PC-9 (cell line): ENCODE data around the gene RAP1B. TPM values are rescaled to one million over a fixed set of nuclear protein-coding genes. Genes with fewer than 3 reads are reported as not detected.
A peak's percentile ranks its signal among the peaks of the same experiment; 100 is the strongest.
"Not testable (repeated sequence)": the region's sequence is repeated elsewhere in the genome, so short reads cannot be mapped to it uniquely, and the experiment has no call there.

Experiments used
- BruUV-seq: library from RNA; stranded (reverse); fragments of 400-500 nt; replicated peaks from 2 replicates; lab custom pipeline; 2021; lab: Mats Ljungman, UMichigan
- CTCF ChIA-PET: fragments of 300-600 bp; sonication (Branson Sonifier 250); formaldehyde crosslinking; loops from one replicate; lab custom pipeline; 2022; ENCODE audit warnings: antibody characterized with exemption; lab: Charles Lee
- POLR2A ChIA-PET: fragments of 300-600 bp; sonication (Branson Sonifier 250); formaldehyde crosslinking; loops from one replicate; lab custom pipeline; 2022; ENCODE audit warnings: antibody characterized with exemption; ENCODE audit not compliant: unreplicated experiment; lab: Charles Lee
- DNase-seq, 2 experiments: peaks; one replicate each; pipeline versions ENCODE4 v3.0.0 to v3.0.0-alpha.2; 2015 to 2022; ENCODE audit warnings: mixed read lengths in 1 of 2
- H2AFZ ChIP-seq: fragments of 200-600 bp; sonication (generic); 2 replicates; pipeline ENCODE4 v1.8.1; 2017; ENCODE audit warnings: antibody characterized with exemption
- H3F3A ChIP-seq: fragments of 200-600 bp; sonication (generic); 2 replicates; pipeline ENCODE4 v1.8.1; 2017; ENCODE audit warnings: antibody characterized with exemption, mild to moderate bottlenecking, low read depth; ENCODE audit not compliant: insufficient read depth
- H3K27ac ChIP-seq: fragments of 200-600 bp; sonication (generic); 2 replicates; pipeline ENCODE4 v1.6.1; 2016; ENCODE audit warnings: mixed run types
- H3K27me3 ChIP-seq: fragments of 200-600 bp; sonication (generic); 2 replicates; pipeline ENCODE4 v1.6.1; 2016; ENCODE audit warnings: low read depth, mixed run types; ENCODE audit not compliant: insufficient read depth
- H3K36me3 ChIP-seq: fragments of 200-600 bp; sonication (generic); 2 replicates; pipeline ENCODE4 v1.6.1; 2016; ENCODE audit warnings: low read depth, mixed run types
- H3K4me1 ChIP-seq: fragments of 200-600 bp; sonication (generic); replicated peaks from 2 replicates; pipeline ENCODE4 v1.6.1; 2016; ENCODE audit warnings: mixed run types; ENCODE audit not compliant: insufficient read depth
- H3K4me2 ChIP-seq: fragments of 200-600 bp; sonication (generic); 2 replicates; pipeline ENCODE4 v1.6.1; 2017; ENCODE audit warnings: mixed run types
- H3K4me3 ChIP-seq: fragments of 200-600 bp; sonication (generic); 2 replicates; pipeline ENCODE4 v1.6.1; 2016; ENCODE audit warnings: mixed run types
- H3K79me2 ChIP-seq: fragments of 200-600 bp; sonication (generic); 2 replicates; pipeline ENCODE4 v1.6.1; 2017; ENCODE audit warnings: low read depth, mixed run types
- H3K9me2 ChIP-seq: fragments of 200-600 bp; sonication (generic); 2 replicates; pipeline ENCODE4 v1.8.1; 2017; ENCODE audit warnings: mild to moderate bottlenecking; ENCODE audit not compliant: insufficient read depth
- H3K9me3 ChIP-seq: fragments of 200-600 bp; sonication (generic); 2 replicates; pipeline ENCODE4 v1.8.1; 2016; ENCODE audit warnings: low read depth; ENCODE audit not compliant: insufficient read depth
- H4K20me1 ChIP-seq: fragments of 200-600 bp; sonication (generic); 2 replicates; pipeline ENCODE4 v1.8.1; 2017; ENCODE audit not compliant: insufficient read depth
- CTCF ChIP-seq: fragments of 200-600 bp; sonication (generic); conservative IDR thresholded peaks from 2 replicates; pipeline ENCODE4 v1.6.1; 2017; ENCODE audit warnings: mixed run types, antibody characterized with exemption, mild to moderate bottlenecking, moderate library complexity
- EZH2 ChIP-seq: fragments of 200-600 bp; sonication (generic); IDR thresholded peaks from 2 replicates; pipeline ENCODE4 v1.8.0; 2017; ENCODE audit warnings: antibody characterized with exemption, low read depth
- intact Hi-C: fragments of 100-400 bp; cut with micrococcal nuclease; formaldehyde crosslinking; loops from one replicate; pipeline ENCODE4 v1.10.0; 2022; ENCODE audit not compliant: unreplicated experiment
- total RNA-seq: library from RNA; stranded (reverse); gene quantifications from 2 replicates; pipeline ENCODE4 v1.2.3, GENCODE V29; 2021

Gene RAP1B
- total RNA-seq, 1 experiment from 2014 or later: 89.7 TPM

- POLR2A ChIA-PET: no interaction called here
- H2AFZ ChIP-seq: no peak overlapping the region
- H3K9me3 ChIP-seq: no peaks in the 10 kb centered on the region
- BruUV-seq: no TSS peak
- no peaks in the 10 kb centered on the region for H3K79me2 ChIP-seq
- no peaks in the 10 kb centered on the region for H3K27me3 ChIP-seq
- H3K4me1 ChIP-seq: peaks cover 14% of the 10 kb centered on the region
- no peak for TF ChIP-seq EZH2
- TF ChIP-seq CTCF: no peak
- H3K9me2 ChIP-seq: no peaks in the 10 kb centered on the region
- peaks cover 3% of the 10 kb centered on the region; the same call in 1 of the 2 replicates for H3F3A ChIP-seq
- CTCF ChIA-PET: no interaction called here
- no peak for DNase-seq
- no peaks in the 10 kb centered on the region for H4K20me1 ChIP-seq
- H3K27ac ChIP-seq: no peak overlapping the region
- no peak overlapping the region for H3K4me3 ChIP-seq
- H3K36me3 ChIP-seq: no peaks in the 10 kb centered on the region
- no peak overlapping the region for H3K4me2 ChIP-seq
- intact Hi-C loops: no loop called here
Measured at GRCh38 chr12:68674376-68674775, 63.7 kb downstream of the RAP1B start.

DNA sequence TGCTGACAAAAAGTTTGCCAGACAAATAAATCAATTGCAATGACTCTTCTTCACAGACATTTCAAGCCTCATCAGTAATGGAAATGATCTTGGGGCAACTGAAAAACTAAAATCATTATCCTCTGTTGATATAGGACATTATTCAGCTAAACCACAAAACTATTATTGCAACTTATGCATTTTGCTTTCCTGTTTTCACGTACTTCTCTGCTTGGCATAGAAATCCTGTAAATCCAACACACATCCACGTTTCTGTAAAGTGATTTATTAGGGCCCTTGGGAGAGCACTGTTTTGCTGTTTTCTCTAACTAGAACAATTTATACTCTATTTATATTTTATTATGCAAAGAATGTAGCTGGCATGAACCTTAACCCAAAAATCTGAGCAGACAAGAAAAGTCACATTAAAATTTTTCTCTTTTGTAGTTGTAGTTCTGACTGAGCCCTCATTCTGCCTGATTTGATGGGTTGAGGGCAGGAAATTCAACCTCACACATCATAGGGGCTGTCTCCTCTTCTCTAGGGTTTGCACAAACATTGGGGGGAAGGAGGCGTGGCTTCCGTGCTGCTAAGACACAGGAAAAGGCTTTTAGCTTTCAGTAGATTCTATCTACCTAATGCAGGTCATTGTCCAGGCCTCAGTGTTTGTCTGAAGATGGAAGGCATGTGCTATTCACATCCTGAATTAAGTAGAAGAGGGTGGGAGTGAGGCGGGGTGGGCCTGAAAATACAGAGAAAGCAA, 64.6 kb downstream of the RAP1B start:
- no TSS peak for BruUV-seq

GRCh38 chr12:68676854-68677253, 66.2 kb downstream of the RAP1B start:
- H3K79me2 ChIP-seq, H3K9me3 ChIP-seq, H3K9me2 ChIP-seq, DNase-seq, H3F3A ChIP-seq, intact Hi-C loops, H3K36me3 ChIP-seq, H3K27me3 ChIP-seq, BruUV-seq, H4K20me1 ChIP-seq, H2AFZ ChIP-seq: not testable (repeated sequence)
- H3K4me1 ChIP-seq: peaks cover 14% of the 10 kb centered on the region
- CTCF ChIA-PET: interaction anchor here (0.7 kb wide), 1 partner anchor 17 kb away, joined by 9 read pairs; no protein-coding TSS in a partner anchor
- peak overlapping the region; percentile 31; the same call in 1 of the 2 replicates for H3K4me3 ChIP-seq
- peak overlapping the region; percentile 41; the same call in 1 of the 2 replicates for H3K27ac ChIP-seq
- POLR2A ChIA-PET: interaction anchor here (0.9 kb wide), 1 partner anchor 66 kb away, joined by 23 read pairs; the partner anchor contains the start of gene RAP1B
- H3K4me2 ChIP-seq: peak overlapping the region; percentile 60; the same call in 1 of the 2 replicates

More for the DNA sequence above, 64.6 kb downstream of the RAP1B start:
- no peak overlapping the region for H2AFZ ChIP-seq
- H3K9me3 ChIP-seq: no peaks in the 10 kb centered on the region
- H3K27ac ChIP-seq: 0 out of 2 replicates have a peak overlapping the region, but pooled peaks have one; percentile 21
- CTCF ChIA-PET: interaction anchor here (0.5 kb wide), 1 partner anchor 678 kb away, joined by 3 read pairs; no protein-coding TSS in a partner anchor
- POLR2A ChIA-PET: no interaction called here
- H3K27me3 ChIP-seq: no peaks in the 10 kb centered on the region
- peaks cover 3% of the 10 kb centered on the region; the same call in 1 of the 2 replicates for H3F3A ChIP-seq
- intact Hi-C loops: no loop called here
- H3K79me2 ChIP-seq: no peaks in the 10 kb centered on the region
- H3K36me3 ChIP-seq: no peaks in the 10 kb centered on the region
- H3K4me1 ChIP-seq: peaks cover 14% of the 10 kb centered on the region
- no peak overlapping the region for H3K4me2 ChIP-seq
- no peaks in the 10 kb centered on the region for H3K9me2 ChIP-seq
- no peak for TF ChIP-seq CTCF
- no peak for TF ChIP-seq EZH2
- H3K4me3 ChIP-seq: no peak overlapping the region
- DNase-seq: no peak
- no peaks in the 10 kb centered on the region for H4K20me1 ChIP-seq
